Duodenal mucosa (tissue), 2 donors: ENCODE measurements around the gene KLHL25.
"Not testable (repeated sequence)": the region's sequence is repeated elsewhere in the genome, so short reads cannot be mapped to it uniquely, and the experiment has no call there.

Source experiments
- H3K27ac ChIP-seq: one replicate; pipeline ENCODE4 v1.7.0; 2013; ENCODE audit warnings: low read depth, low read length
- H3K27me3 ChIP-seq, 2 donors: one replicate each; pipeline ENCODE4 v1.7.0; 2013; ENCODE audit warnings: low read length in 2 of 2, control low read depth in 1 of 2; ENCODE audit not compliant: insufficient read depth in 2 of 2, control insufficient read depth in 1 of 2
- H3K36me3 ChIP-seq, 2 donors: one replicate each; pipeline ENCODE4 v1.7.0; 2013; ENCODE audit warnings: low read length in 2 of 2, control low read depth in 1 of 2; ENCODE audit not compliant: insufficient read depth in 2 of 2, control insufficient read depth in 1 of 2
- H3K4me1 ChIP-seq, 2 donors: one replicate each; pipeline ENCODE4 v1.7.0; 2013; ENCODE audit warnings: low read length in 2 of 2, control low read depth in 1 of 2; ENCODE audit not compliant: insufficient read depth in 2 of 2, control insufficient read depth in 1 of 2
- H3K4me3 ChIP-seq, 2 donors: one replicate each; pipeline ENCODE4 v1.7.0; 2013; ENCODE audit warnings: low read length in 2 of 2, low read depth in 1 of 2
- H3K9ac ChIP-seq, 2 donors: one replicate each; pipeline ENCODE4 v1.7.0; 2013; ENCODE audit warnings: low read length in 2 of 2, low read depth in 1 of 2
- H3K9me3 ChIP-seq, 2 donors: one replicate each; pipeline ENCODE4 v1.7.0; 2013; ENCODE audit warnings: low read length in 2 of 2, control low read depth in 1 of 2; ENCODE audit not compliant: control insufficient read depth in 1 of 2

Gene KLHL25

GRCh38 chr15:85831415-85832113 is 36.8 kb upstream of the KLHL25 start:
- H3K36me3 ChIP-seq: no peaks in the 10 kb centered on the region
- H3K27me3 ChIP-seq: no peaks in the 10 kb centered on the region
- no peak overlapping the region for H3K27ac ChIP-seq
- H3K4me1 ChIP-seq: peaks cover 8 to 12% of the 10 kb centered on the region in 2 donors
- no peak overlapping the region for H3K9ac ChIP-seq
- no peaks in the 10 kb centered on the region for H3K9me3 ChIP-seq
- no peak overlapping the region for H3K4me3 ChIP-seq

DNA sequence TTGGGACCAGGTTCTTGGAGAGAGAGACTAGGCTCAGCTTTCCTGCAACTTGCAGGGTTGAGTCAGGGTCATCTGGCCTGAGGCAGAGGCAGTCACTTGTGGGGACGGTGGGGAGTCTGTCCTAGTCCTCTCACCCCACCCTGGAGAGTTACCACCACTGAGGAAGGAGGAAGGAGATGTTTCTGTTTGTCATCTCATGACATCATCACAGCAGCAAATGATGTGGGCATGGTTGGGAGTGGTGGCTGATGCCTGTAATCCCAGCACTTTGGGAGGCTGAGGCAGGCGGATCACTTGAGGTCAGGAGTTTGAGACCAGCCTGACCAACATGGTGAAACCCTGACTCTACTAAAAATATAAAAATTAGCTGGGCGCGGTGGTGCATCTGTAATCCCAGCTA is 35.0 kb upstream of the KLHL25 start:
- not testable (repeated sequence) for H3K27me3 ChIP-seq, H3K9ac ChIP-seq, H3K27ac ChIP-seq, H3K36me3 ChIP-seq, H3K9me3 ChIP-seq, H3K4me3 ChIP-seq
- H3K4me1 ChIP-seq: peaks cover 18 to 20% of the 10 kb centered on the region in 2 donors

- no peaks in the 10 kb centered on the region for H3K9me3 ChIP-seq
- H3K27ac ChIP-seq: no peak overlapping the region
- H3K9ac ChIP-seq: no peak overlapping the region
- no peaks in the 10 kb centered on the region for H3K36me3 ChIP-seq
- H3K27me3 ChIP-seq: no peaks in the 10 kb centered on the region
- no peak overlapping the region for H3K4me3 ChIP-seq
- H3K4me1 ChIP-seq: peaks cover 19 to 20% of the 10 kb centered on the region in 2 donors
Measured at GRCh38 chr15:85828874-85829273, 34.1 kb upstream of the KLHL25 start.

GRCh38 chr15:85828126-85828525 is 33.4 kb upstream of the KLHL25 start:
- H3K9ac ChIP-seq: no peak overlapping the region
- no peaks in the 10 kb centered on the region for H3K27me3 ChIP-seq
- H3K27ac ChIP-seq: no peak overlapping the region
- H3K4me1 ChIP-seq: peaks cover 19 to 20% of the 10 kb centered on the region in 2 donors
- H3K4me3 ChIP-seq: no peak overlapping the region
- no peaks in the 10 kb centered on the region for H3K9me3 ChIP-seq
- H3K36me3 ChIP-seq: no peaks in the 10 kb centered on the region

DNA sequence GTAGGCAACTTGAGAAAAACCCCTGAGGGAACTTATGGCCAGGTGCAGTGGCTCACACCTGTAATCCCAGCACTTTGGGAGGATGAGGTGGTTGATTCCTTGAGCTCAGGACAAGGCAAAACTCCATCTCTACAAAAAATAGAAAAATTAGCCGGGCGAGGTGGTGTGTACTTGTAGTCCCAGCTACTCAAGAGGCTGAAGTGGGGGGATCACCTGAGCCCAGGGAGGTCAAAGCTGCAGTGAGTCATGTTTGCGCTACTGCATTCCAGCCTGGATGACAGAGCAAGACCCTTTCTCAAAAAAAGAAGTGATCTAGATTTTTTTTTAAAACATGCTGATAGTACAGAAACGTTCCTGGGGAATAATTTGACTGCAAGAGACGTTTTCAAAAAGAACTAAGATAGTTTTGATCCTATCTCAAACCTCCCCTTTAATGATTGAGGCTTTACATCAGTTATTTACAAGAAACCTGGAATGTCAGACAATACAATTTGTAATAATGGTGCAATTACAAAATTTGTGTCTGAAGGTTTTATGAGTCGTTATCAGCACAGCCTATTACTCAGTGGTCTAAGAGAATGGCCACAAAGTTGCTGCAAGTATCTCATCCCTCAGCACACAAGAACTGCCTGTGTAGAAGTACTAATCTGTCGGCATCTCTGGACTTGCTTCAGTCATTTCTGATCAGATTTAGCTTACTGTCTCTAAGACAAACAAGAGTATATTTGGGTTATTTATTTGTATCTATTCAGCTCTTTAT is 32.2 kb upstream of the KLHL25 start:
- Histone ChIP-seq H3K27ac (no peak overlapping the region), H3K4me3 (no peak overlapping the region), H3K27me3 (no peaks in the 10 kb centered on the region), H3K9me3 (no peaks in the 10 kb centered on the region), H3K36me3 (no peaks in the 10 kb centered on the region), H3K9ac (no peak overlapping the region), H3K4me1 (peaks cover 18 to 19% of the 10 kb centered on the region in 2 donors)

DNA sequence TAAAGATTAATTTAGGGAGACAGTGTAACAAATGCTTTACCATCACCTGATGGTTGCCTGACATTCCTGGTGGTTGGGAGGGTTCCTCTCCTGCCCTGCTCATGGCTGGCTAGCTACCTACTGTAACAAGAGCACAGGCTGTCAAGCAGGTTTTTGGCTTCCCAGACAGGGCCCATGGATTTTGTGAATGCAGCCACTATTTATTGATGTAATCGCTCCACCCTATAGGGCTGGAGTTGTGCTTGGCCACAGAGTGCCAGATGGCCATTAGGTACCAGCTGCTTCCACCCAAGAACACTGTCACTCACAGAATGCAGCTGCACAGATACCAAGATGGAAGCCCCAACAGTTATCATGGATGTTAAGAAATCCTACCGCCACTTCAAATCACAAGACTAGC is 31.0 kb upstream of the KLHL25 start:
- H3K36me3 ChIP-seq: no peaks in the 10 kb centered on the region

DNA sequence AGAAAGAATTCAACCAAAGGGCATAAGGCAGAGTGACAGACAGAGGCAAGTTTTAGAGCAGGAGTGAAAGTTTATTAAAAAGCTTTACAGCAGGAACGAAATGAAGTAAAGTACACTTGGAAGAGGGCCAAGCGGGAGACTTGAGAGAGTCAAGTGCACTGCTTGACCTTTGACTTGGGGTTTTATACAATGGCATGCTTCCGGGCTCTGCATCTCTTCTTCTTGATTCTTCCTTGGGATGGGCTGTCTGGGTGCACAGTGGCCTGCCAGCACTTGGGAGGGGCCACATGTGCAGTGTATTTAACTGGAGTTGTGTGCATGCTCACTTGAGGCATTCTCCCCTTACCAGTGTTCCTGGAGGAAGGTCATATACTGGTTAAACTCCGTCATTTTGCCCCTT is 30.4 kb upstream of the KLHL25 start:
- Histone ChIP-seq H3K36me3 (no peaks in the 10 kb centered on the region), H3K27me3 (no peaks in the 10 kb centered on the region), H3K27ac (no peak overlapping the region), H3K9me3 (no peaks in the 10 kb centered on the region), H3K4me3 (no peak overlapping the region), H3K9ac (no peak overlapping the region), H3K4me1 (peaks cover 8 to 11% of the 10 kb centered on the region in 2 donors)

More for the DNA sequence above, 31.0 kb upstream of the KLHL25 start:
- Histone ChIP-seq H3K4me3 (no peak overlapping the region), H3K9me3 (no peaks in the 10 kb centered on the region), H3K9ac (no peak overlapping the region), H3K27me3 (no peaks in the 10 kb centered on the region), H3K27ac (no peak overlapping the region), H3K4me1 (peaks cover 8 to 11% of the 10 kb centered on the region in 2 donors)

DNA sequence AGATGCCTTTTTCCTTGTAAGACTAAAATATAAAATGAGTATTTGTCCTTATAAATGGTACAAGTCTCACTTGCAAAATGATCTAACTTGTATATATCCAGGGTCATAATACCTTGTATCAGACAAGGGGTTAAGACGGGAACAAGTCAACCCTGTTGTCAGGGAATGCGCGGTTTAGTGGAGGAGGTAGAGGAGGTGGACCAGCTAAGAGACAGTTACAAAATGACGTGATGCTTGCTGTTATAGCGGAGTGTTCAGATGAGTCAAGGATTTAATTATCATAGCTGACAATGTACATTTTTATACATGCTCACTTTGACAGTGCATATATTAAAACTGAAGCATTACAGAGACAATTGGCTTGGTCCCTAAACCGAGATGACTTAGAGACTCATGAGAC is 26.8 kb upstream of the KLHL25 start:
- H3K9me3 ChIP-seq: no peaks in the 10 kb centered on the region
- no peak overlapping the region for H3K9ac ChIP-seq
- no peak overlapping the region for H3K27ac ChIP-seq
- H3K27me3 ChIP-seq: no peaks in the 10 kb centered on the region
- peaks cover 8 to 11% of the 10 kb centered on the region in 2 donors for H3K4me1 ChIP-seq
- H3K36me3 ChIP-seq: no peaks in the 10 kb centered on the region
- no peak overlapping the region for H3K4me3 ChIP-seq

DNA sequence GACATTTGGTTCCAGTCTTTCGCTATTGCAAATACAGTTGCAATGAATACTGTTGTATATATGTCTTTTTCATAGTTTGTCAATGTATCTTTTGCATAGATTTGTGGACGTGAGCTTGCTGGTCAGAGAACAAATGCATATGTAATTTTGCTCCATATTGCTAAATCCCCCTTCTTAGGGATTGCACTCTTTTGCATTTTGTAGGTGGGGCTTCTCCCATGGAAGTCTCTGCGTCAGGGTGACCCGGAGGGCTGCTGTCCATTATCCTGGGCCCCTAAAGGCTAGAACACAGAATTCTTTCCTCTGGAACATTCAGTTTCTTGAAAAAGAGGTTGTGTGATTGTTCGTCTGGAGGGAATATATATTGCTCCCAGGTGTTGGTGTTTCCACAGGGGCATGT is 25.2 kb upstream of the KLHL25 start:
- H3K4me3 ChIP-seq: no peak overlapping the region
- H3K9me3 ChIP-seq: no peaks in the 10 kb centered on the region

GRCh38 chr15:85813234-85813633 is 18.5 kb upstream of the KLHL25 start:
- H3K9ac ChIP-seq: no peak overlapping the region
- H3K27ac ChIP-seq: no peak overlapping the region
- no peaks in the 10 kb centered on the region for H3K9me3 ChIP-seq
- H3K36me3 ChIP-seq: no peaks in the 10 kb centered on the region
- no peaks in the 10 kb centered on the region for H3K4me1 ChIP-seq
- H3K4me3 ChIP-seq: no peak overlapping the region
- no peaks in the 10 kb centered on the region for H3K27me3 ChIP-seq

More for the DNA sequence above, 25.2 kb upstream of the KLHL25 start:
- H3K27me3 ChIP-seq: no peaks in the 10 kb centered on the region
- H3K36me3 ChIP-seq: no peaks in the 10 kb centered on the region
- H3K9ac ChIP-seq: no peak overlapping the region
- H3K4me1 ChIP-seq: peaks cover 0 to 2% of the 10 kb centered on the region in 2 donors
- H3K27ac ChIP-seq: no peak overlapping the region
